Head of caudate nucleus (tissue), 42 donors: ENCODE data around the gene UIMC1.
"Not testable (repeated sequence)": the region's sequence is repeated elsewhere in the genome, so short reads cannot be mapped to it uniquely, and the experiment has no call there.

ENCODE experiments used
- DNase-seq, 42 donors: peaks; one replicate each; pipeline versions ENCODE4 v3.0.0 to v3.0.0-alpha.2; 2020 to 2021; ENCODE audit warnings: mixed read lengths in 7 of 42
- intact Hi-C: fragments of 100-400 bp; cut with DNase I; formaldehyde crosslinking; loops from one replicate; pipeline ENCODE4 v1.15.0; 2022

Gene UIMC1

GRCh38 chr5:177015156-177015555 is 8.6 kb upstream of the UIMC1 start:
- intact Hi-C loops, result no loop called here
- DNase-seq, result no peak

GRCh38 chr5:177010153-177010552 is 3.6 kb upstream of the UIMC1 start:
- intact Hi-C loops, result no loop called here
- DNase-seq, result no peak

DNA sequence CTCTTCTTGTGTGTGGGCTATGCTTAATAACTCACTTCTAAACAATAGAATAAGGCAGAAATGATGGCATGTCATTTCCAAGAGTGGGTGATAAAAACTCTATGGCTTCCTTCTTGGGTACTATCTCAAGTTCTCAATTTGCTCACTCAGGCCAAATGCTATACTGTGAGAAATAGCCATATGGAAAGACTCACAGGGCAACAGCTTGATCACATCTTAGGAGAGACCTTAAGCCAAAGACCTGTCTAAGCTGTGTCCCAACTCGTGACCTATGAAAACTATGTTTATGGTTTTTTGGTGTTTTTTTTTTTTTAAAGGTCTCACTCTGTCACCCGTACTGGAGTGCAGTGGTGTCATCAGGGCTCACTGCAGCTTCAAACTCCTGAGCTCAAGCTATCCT is 2.1 kb upstream of the UIMC1 start:
- DNase-seq, result no peak
- intact Hi-C loops, result no loop called here

GRCh38 chr5:177005619-177006264 is 837 bp downstream of the UIMC1 start:
- DNase-seq, result peak; percentile 51 to 94 (median 84)
- intact Hi-C loops, result no loop called here

- intact Hi-C loops, result no loop called here
- no peak for DNase-seq
Measured at GRCh38 chr5:177004961-177005360, 1.6 kb downstream of the UIMC1 start.

- intact Hi-C loops, result no loop called here
- no peak for DNase-seq
Measured at GRCh38 chr5:177003649-177004048, 2.9 kb downstream of the UIMC1 start.

DNA sequence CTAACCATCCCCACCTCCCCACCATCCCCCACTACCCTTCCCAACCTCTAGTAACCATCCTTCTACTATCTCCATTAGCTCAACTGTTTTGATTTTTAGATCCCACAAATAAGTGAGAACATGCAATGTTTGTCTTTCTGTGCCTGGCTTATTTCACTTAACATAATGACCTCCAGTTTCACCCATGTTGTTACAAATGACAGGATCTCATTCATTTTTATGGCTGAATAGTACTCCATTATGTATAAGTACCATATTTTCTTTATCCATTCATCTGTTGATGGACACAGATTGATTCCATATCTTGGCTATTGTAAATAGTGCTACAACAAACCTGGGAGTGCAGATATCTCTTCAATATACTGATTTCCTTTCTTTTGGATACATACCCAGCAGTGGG is 7.1 kb downstream of the UIMC1 start:
- intact Hi-C loops, DNase-seq: not testable (repeated sequence)

DNA sequence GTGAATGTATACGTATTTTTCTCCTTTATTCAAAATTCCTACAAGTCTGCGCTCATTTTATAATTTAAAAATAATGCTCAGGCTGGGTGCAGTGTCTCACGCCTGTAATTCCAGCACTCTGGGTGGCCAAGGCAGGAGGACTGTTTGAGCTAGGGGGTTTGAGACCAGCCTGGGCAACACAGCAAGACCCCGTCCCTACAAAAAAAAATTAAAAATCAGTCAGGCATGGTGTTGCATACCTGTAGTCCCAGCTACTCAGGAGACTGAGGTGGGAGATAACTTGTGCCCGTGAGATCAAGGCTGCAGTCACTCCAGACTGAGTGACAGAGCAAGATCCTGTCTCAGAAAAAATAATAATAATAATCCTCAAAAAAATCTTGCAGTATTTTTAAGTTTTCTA is 7.8 kb downstream of the UIMC1 start:
- DNase-seq, result no peak
- intact Hi-C loops, result no loop called here

DNA sequence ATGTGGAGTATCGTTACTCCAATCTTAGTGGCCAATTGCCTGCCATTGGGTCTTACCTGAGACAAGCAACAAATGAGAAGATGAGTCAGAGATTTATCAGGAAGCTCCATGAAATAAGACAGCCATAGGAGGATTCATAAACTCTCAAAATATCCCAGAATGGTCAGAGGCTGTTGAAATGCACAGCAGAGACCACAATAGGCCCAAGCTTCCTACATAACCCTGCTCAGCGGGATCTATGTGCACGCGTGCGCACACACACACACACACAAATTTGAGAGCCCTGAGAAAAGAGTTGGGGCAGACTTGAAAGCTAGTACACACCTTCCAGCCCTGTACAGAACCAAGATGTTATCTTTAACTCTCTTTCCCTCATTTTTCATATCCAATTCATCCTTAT is 9.8 kb downstream of the UIMC1 start:
- no peak for DNase-seq
- intact Hi-C loops, result no loop called here

DNA sequence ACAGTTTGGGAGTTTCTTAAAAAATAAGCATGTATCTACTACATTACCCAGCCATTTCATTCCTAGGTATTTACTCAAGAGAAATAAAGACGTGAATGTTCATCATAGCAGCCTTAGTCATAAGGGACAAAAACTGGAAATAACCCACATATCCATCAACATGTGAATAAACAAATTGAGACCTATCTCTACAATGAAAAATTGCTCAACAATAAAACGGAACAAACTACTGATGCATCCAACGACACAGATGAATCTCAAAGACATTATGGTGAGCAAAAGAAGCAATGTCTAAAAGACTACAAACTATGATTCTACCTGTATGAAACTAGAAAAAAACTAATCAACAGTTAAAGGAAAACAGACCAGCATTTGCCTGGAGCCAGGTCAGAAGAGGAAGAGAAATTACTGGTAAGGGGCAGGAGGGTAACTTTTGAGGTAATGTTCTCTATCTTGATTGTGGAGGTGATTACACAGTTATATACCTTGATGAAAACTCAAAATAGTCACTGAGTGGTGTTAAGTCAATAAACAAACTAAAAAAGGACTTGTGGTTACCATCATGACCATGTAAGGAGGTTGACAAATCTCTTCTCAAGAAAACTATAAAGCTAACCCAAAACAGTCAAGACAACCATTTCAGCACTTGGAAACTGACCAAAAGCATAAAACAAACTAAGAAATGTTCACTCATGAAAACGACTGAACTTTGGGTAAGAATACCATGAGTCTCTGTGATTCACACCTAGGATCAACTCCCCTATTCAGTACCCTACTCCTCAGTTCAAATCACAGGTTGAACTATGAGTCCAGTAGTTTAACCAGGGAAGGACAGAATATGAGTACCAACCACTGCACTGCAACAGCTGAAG is 10.4 kb downstream of the UIMC1 start:
- intact Hi-C loops, result no loop called here
- no peak for DNase-seq

GRCh38 chr5:176995122-176995490 is 11.5 kb downstream of the UIMC1 start:
- intact Hi-C loops, result no loop called here
- DNase-seq, result no peak

- DNase-seq, result peak in 3 of 42 donors; percentile 6 to 23 (median 7)
- intact Hi-C loops, result no loop called here
Measured at GRCh38 chr5:176994460-176995121, 12.0 kb downstream of the UIMC1 start.

GRCh38 chr5:176993081-176993480 is 13.5 kb downstream of the UIMC1 start:
- DNase-seq, intact Hi-C loops: not testable (repeated sequence)

GRCh38 chr5:176987583-176987982 is 19.0 kb downstream of the UIMC1 start:
- intact Hi-C loops, result no loop called here
- no peak for DNase-seq

GRCh38 chr5:176986280-176986679 is 20.3 kb downstream of the UIMC1 start:
- intact Hi-C loops, result no loop called here
- DNase-seq, result no peak

- DNase-seq, result no peak
- intact Hi-C loops, result no loop called here
Measured at GRCh38 chr5:176985516-176985915, 21.1 kb downstream of the UIMC1 start.

GRCh38 chr5:176984176-176984575 is 22.4 kb downstream of the UIMC1 start:
- intact Hi-C loops, DNase-seq: not testable (repeated sequence)

GRCh38 chr5:176983593-176983992 is 23.0 kb downstream of the UIMC1 start:
- DNase-seq, intact Hi-C loops: not testable (repeated sequence)

GRCh38 chr5:176983112-176983511 is 23.5 kb downstream of the UIMC1 start:
- intact Hi-C loops, DNase-seq: not testable (repeated sequence)

DNA sequence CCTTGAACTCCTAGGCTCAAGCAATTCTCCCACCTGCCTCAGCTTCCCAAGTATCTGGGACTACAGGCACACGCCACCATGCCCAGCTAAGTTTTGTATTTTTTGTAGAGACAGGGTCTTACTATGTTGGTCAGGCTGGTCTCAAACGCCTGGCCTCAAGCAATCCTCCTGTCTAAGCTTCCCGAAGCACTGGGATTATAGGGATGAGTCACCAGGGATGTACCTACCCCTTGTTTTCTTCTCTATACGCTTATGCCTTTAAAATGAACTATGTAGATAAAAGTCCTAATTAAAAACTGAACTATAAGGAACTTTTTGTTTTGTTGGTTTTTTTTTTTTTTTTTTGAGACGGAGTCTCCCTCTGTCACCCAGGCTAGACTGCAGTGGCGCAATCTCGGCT is 25.8 kb downstream of the UIMC1 start:
- intact Hi-C loops, result no loop called here
- DNase-seq, result no peak
